GM12872 (cell line): Measurements from ENCODE around the gene TMEM92.

Experiments used
- TF ChIP-seq, protein P1 (sequence below): IDR thresholded peaks from 3 replicates; pipeline ENCODE4 v1.5.1; 2011; ENCODE audit warnings: low read depth, mild to moderate bottlenecking, low read length, moderate library complexity; ENCODE audit not compliant: insufficient read depth

TMEM92 gene

DNA sequence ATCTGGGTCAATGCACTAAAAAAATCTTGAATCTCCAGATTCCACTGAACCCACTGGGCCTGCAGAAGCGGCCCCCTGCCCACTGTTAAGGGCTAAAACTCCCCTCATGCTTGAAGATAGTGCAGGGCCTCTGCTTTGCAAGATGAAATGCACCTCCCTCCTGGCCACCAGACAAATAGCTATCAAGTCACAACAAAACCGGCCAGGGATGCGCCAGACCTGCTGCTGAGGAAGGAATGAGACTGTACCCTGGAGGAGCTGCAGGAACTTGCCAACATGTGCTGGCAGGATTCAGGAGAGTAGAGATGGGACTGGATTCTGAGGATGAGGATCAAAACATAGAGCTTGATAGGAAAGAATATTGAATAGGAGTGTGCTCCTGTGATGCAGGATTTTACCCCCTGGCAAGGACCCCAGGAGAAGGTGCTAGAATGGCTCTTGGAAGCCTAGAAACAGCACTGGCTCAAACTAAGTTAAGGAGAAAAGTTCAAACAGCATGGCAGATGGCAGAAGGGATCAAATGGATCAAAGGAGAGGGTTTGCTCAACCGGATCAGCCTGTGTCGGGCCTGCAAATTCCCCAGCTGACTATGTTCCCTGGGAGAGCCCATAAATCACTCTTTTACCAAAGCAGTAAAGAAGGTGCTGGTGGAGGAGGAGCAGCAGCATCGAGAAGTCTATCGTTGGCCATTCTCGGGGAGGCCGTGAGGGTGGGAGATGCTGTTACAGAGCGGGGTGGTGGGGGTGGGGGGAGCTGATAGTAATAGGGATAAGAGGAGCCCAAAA lies 44.4 kb downstream of the TMEM92 start:
- TF ChIP-seq, protein P1, sequence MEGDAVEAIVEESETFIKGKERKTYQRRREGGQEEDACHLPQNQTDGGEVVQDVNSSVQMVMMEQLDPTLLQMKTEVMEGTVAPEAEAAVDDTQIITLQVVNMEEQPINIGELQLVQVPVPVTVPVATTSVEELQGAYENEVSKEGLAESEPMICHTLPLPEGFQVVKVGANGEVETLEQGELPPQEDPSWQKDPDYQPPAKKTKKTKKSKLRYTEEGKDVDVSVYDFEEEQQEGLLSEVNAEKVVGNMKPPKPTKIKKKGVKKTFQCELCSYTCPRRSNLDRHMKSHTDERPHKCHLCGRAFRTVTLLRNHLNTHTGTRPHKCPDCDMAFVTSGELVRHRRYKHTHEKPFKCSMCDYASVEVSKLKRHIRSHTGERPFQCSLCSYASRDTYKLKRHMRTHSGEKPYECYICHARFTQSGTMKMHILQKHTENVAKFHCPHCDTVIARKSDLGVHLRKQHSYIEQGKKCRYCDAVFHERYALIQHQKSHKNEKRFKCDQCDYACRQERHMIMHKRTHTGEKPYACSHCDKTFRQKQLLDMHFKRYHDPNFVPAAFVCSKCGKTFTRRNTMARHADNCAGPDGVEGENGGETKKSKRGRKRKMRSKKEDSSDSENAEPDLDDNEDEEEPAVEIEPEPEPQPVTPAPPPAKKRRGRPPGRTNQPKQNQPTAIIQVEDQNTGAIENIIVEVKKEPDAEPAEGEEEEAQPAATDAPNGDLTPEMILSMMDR, result no peak

DNA sequence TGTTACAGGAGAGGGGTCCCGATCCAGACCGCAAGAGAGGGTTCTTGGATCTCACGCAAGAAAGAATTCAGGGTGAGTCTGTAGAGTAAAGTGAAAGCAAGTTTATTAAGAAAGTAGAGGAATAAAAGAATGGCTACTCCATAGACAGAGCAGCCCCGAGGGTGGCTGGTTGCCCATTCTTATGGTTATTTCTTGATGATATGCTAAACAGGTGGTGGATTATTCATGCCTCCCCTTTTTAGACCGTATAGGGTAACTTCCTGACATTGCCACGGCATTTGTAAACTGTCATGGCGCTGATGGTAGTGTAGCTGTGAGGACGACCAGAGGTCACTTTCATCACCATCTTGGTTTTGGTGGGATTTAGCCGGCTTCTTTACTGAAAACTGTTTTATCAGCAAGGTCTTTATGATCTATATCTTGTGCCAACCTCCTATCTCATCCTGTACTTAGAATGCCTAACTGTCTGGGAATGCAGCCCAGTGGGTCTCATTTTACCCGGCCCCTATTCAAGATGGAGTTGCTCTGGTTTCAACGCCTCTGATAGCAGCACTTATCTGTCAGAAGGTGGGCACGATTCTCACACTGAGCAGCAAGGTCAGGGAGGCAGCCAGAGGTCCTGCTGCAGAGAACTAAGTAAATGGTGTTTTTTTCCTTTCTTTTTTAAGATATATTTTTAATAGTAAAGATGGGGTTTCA lies 45.2 kb downstream of the TMEM92 start:
- TF ChIP-seq, protein P1, result no peak

DNA sequence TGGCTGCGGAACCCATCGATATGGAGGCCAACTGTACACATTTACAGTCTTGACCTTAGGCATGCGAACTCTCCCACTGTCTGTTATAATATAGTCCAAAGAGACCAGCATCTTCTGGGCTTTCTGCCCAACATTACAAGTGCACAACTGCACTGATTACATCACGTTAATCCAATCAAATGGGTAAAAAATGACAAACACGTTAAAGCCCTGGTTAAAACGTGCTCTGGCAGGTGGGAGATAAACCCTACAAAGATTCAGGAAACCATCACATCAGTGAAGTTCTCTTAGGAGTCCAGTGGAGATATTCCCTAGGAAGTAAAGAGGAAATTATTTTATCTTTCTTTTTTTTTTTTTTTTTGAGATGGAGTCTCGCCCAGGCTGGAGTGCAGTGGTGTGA lies 48.0 kb downstream of the TMEM92 start:
- TF ChIP-seq, protein P1, result no peak

DNA sequence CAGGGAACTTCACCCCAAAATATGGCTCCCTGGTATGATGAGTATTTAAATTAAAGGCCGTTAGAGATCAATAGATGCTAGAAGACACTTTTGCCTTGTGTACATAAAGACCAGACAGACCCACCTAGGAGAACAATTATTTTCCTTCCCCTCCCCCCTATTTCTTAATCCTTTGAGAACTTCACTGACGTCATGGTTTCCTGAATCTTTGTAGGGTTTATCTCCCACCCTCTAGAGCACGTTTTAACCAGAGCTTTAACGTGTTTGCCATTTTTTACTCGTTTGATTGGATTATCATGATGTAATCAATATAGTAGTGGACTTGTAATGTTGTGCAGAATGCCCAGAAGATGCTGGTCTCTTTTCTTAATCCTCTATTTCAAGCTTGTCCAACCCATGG lies 48.8 kb downstream of the TMEM92 start:
- TF ChIP-seq, protein P1, result no peak

DNA sequence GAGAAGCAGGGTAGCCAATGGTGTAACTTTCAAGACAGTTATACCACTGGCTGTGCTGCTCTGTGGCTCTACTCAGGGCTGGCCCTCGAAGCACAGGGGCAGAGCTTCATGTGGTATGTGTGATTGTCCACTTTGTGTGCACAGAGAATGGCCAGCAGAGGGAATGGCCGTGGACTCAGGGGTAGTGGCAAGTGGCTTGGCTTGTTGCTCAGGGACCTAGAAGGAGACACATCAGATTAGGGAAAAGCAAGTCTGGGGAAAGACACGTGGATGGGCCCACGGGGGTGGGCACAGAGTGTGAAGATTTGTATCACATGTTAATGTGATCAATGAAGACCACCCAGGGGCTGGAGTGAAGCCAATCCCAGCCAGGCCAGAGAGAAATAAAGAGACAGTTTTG lies 51.6 kb downstream of the TMEM92 start:
- TF ChIP-seq, protein P1, result no peak

DNA sequence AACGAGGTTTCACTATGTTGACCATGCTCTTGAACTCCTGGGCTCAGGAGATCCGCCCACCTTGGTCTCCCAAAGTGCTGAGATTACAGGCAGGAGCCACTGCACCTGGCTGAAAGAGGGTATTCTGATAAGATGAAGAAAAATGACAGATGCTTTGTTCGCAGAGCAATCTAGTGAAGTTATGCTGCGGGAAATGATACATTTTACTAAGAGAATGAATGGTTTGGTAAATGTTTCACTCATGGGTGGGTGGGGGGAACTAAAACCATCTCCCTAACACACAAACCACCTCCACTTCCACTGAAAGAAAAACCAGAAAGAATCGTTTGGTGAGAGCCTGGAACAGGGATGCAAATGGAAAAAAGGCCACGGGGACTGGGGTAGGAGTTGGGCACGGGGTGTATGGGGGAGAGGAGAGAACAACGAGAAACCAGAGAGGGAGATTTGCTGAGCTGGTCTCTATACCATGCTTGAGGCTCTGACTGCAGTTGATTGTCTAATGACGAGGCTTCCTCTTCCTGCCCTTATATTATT lies 52.6 kb downstream of the TMEM92 start:
- TF ChIP-seq, protein P1, result no peak

DNA sequence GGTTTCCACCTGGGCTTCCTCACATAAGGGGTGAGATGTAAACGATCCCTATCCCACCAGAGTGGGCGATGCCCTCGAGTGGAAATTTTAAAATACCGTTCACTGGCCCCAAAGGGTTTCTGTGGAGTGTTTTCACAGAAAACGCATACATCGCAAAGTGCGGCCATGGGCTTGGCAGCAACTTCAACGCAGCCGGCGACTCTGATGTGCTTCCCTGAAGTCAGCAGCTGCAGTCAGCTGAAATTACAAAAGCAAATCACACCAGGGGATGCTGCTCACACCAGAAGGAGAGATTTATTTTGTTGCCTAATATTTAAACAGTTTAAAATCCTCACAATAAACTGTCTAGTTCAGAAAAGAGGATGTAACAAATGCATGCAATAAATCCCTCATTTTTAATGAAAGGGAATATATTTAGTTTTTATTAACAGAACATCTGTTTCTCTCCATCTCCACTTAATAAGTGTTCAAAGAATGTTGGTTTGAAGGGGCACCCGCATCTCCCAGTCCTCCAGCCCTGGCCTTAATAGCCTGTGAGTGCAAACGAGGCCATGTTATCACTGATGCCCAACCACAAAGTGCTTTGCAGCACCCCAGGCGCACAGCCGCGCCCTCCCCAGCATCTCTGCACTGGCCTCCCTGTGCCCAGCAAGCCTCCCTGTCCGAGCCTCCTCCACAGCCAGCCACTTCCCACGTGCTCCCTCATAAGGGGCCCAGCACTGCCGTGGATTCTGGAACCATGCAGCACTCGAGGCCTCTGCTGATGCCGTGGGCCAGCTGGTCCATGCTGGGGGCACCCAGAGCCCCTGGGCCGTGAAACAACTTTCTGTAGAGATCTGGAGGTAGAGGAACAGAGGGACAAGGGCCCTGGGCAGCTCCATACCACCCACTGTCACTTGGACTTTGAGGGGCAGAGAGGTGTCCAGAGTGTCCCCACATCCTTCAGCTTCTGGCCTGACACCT lies 54.4 kb downstream of the TMEM92 start:
- TF ChIP-seq, protein P1, result no peak
